ENCODE data around the gene SDHA. TPM values are rescaled to one million over a fixed set of nuclear protein-coding genes. Genes with fewer than 3 reads are reported as not detected.

Gene SDHA
- total and polyA plus RNA-seq, 2 of the 13 experiments (the other 11 are each of a cell fraction or from before 2014, with no cell fraction given) = 185 to 240 TPM

- CTCF ChIA-PET (ENCODE audit: low intra/inter-chr PET ratio, low total read pairs) = no interaction called here
- DNase-seq (ENCODE audit: low spot score) (no peak), FAIRE-seq (no peak), ATAC-seq (no peak)
- peaks cover 3 to 34% of the 10 kb centered on the region in 2 experiments; a peak in 4 of 5 replicates for H3K27me3 ChIP-seq (ENCODE audit: control insufficient read depth in 1 of 2, insufficient read depth in 2 of 2, low read length in 2 of 2)
- no peak for TF ChIP-seq SRF (IDR thresholded peaks at IDR 0.05; ENCODE audit: low read depth, low read length)
- 0 out of 2 replicates have a peak, but pooled peaks have one; percentile 18 for TF ChIP-seq MNT (IDR thresholded peaks at IDR 0.05)
- no peaks in the 10 kb centered on the region for H3K36me3 ChIP-seq (replicated peaks in 1 of 2; ENCODE audit: control insufficient read depth in 1 of 2, insufficient read depth in 2 of 2, low read length in 2 of 2)
- H3K4me1 ChIP-seq (ENCODE audit: insufficient read depth, low read length) = no peaks in the 10 kb centered on the region
- in situ Hi-C loops (cut with HindIII; ENCODE audit: extremely low pct_ligation_motif_present, low pct_unique_long_range_greater_than_20kb) (no loop called here), intact Hi-C loops (cut with micrococcal nuclease; ENCODE audit: unreplicated experiment) (no loop called here)
- WGBS (ENCODE audit: low lambda C conversion rate) = 56% methylated on average over 22 of the region's 32 CpGs
- no peak overlapping the region for H3K9ac ChIP-seq (ENCODE audit: insufficient read depth, low read depth, low read length)
- no peak overlapping the region for H3K4me3 ChIP-seq (replicated peaks in 1 of 3; ENCODE audit: insufficient read depth in 1 of 3, low read depth in 2 of 3, low read length in 3 of 3)
- no peaks in the 10 kb centered on the region for H3K9me3 ChIP-seq (ENCODE audit: low read length)
- no peak overlapping the region for H3K4me2 ChIP-seq (ENCODE audit: low read depth, low read length)
- H3K79me2 ChIP-seq (ENCODE audit: insufficient read depth, low read length) = no peaks in the 10 kb centered on the region
- no TSS peak for BruUV-seq (replicated peaks)
- no peak overlapping the region for H2AFZ ChIP-seq (ENCODE audit: low read length)
- no peaks in the 10 kb centered on the region for H4K20me1 ChIP-seq (ENCODE audit: insufficient read depth, low read length)
- no peak overlapping the region for H3K27ac ChIP-seq (ENCODE audit: extremely low read length, insufficient read depth, low read length)
- POLR2A ChIA-PET = no interaction called here
Measured at GRCh38 chr5:169071-169727, 48.9 kb upstream of the SDHA start.

GRCh38 chr5:169728-170094 lies 48.4 kb upstream of the SDHA start:
- no peak for DNase-seq (ENCODE audit: low spot score)
- BruUV-seq (replicated peaks) = no TSS peak
- H3K4me1 ChIP-seq (ENCODE audit: insufficient read depth, low read length) = no peaks in the 10 kb centered on the region
- H3K4me3 ChIP-seq (replicated peaks in 1 of 3; ENCODE audit: insufficient read depth in 1 of 3, low read depth in 2 of 3, low read length in 3 of 3) = no peak overlapping the region
- ChIA-PET CTCF (ENCODE audit: low intra/inter-chr PET ratio, low total read pairs) (no interaction called here), POLR2A (no interaction called here)
- H2AFZ ChIP-seq (ENCODE audit: low read length) = no peak overlapping the region
- no peak for ATAC-seq
- intact Hi-C loops (cut with micrococcal nuclease; ENCODE audit: unreplicated experiment) = no loop called here
- H4K20me1 ChIP-seq (ENCODE audit: insufficient read depth, low read length) = no peaks in the 10 kb centered on the region
- H3K27ac ChIP-seq (ENCODE audit: extremely low read length, insufficient read depth, low read length) = no peak overlapping the region
- peaks cover 3 to 38% of the 10 kb centered on the region in 2 experiments; a peak in 4 of 5 replicates for H3K27me3 ChIP-seq (ENCODE audit: control insufficient read depth in 1 of 2, insufficient read depth in 2 of 2, low read length in 2 of 2)
- H3K79me2 ChIP-seq (ENCODE audit: insufficient read depth, low read length) = no peaks in the 10 kb centered on the region
- FAIRE-seq = no peak
- H3K9ac ChIP-seq (ENCODE audit: insufficient read depth, low read depth, low read length) = no peak overlapping the region
- TF ChIP-seq TEAD2 (CRISPR knock-in tag; IDR thresholded peaks at IDR 0.05) = no peak
- no peak for TF ChIP-seq BRCA1 (CRISPR knock-in tag; IDR thresholded peaks at IDR 0.05)
- TF ChIP-seq ZMYM2 (CRISPR knock-in tag; IDR thresholded peaks at IDR 0.05) = no peak
- TF ChIP-seq SIX1 (CRISPR knock-in tag; IDR thresholded peaks at IDR 0.05; ENCODE audit: borderline replicate concordance) = no peak
- TF ChIP-seq KAT7 (CRISPR knock-in tag; IDR thresholded peaks at IDR 0.05; ENCODE audit: borderline replicate concordance) = no peak
- TF ChIP-seq PHF8 (CRISPR knock-in tag; IDR thresholded peaks at IDR 0.05) = no peak
- no peak for TF ChIP-seq CC2D1A (CRISPR knock-in tag; IDR thresholded peaks at IDR 0.05)
- in situ Hi-C loops (cut with HindIII; ENCODE audit: extremely low pct_ligation_motif_present, low pct_unique_long_range_greater_than_20kb) = no loop called here
- H3K4me2 ChIP-seq (ENCODE audit: low read depth, low read length) = no peak overlapping the region
- WGBS (ENCODE audit: low lambda C conversion rate) = 32% methylated on average over 3 of the region's 12 CpGs
- no peaks in the 10 kb centered on the region for H3K9me3 ChIP-seq (ENCODE audit: low read length)
- H3K36me3 ChIP-seq (replicated peaks in 1 of 2; ENCODE audit: control insufficient read depth in 1 of 2, insufficient read depth in 2 of 2, low read length in 2 of 2) = no peaks in the 10 kb centered on the region
